Measurements from ENCODE around the gene DCAF6.

GRCh38 chr1:167912294-167912693, 24.2 kb upstream of the DCAF6 start:
- TF ChIP-seq POLR2A (IDR thresholded peaks at IDR 0.05; ENCODE audit: low read depth, low read length) (no peak), POLR2AphosphoS5 (IDR thresholded peaks at IDR 0.05; ENCODE audit: low read depth, low read length) (no peak)
